Activated CD4-positive, CD25-positive, alpha-beta regulatory T cell treated with anti-CD3 and anti-CD28 coated beads, Interleukin-2, amount 50 U/mL, for 24 hours (primary cell): ENCODE measurements around the gene AFG1L.
"Not testable (repeated sequence)": the region's sequence is repeated elsewhere in the genome, so short reads cannot be mapped to it uniquely, and the experiment has no call there.

Experiments
- ATAC-seq, 2 donors: fragments of 150-1000 bp; cut with Tn5 transposase; one replicate each; pipeline ENCODE4 v1.10.0; 2021; ENCODE audit warnings: mild to moderate bottlenecking in 1 of 2, moderate library complexity in 1 of 2

The AFG1L gene

GRCh38 chr6:108559884-108560462, 265.1 kb downstream of the AFG1L start:
- peak; percentile 0 for ATAC-seq

GRCh38 chr6:108560463-108561308, 265.8 kb downstream of the AFG1L start, which contains the start of gene FOXO3:
TSS of gene FOXO3 (plus strand) at chr6:108560917. CDS start at chr6:108561209, 292 bp downstream.
- no peak for ATAC-seq

- ATAC-seq: not testable (repeated sequence)
Observed at GRCh38 chr6:108561309-108561647, 266.4 kb downstream of the AFG1L start.

GRCh38 chr6:108561742-108562502, 267.1 kb downstream of the AFG1L start:
- ATAC-seq: no peak

GRCh38 chr6:108562503-108562993, 267.7 kb downstream of the AFG1L start:
- ATAC-seq: no peak

GRCh38 chr6:108563292-108563691, 268.4 kb downstream of the AFG1L start:
- ATAC-seq: no peak

GRCh38 chr6:108564178-108564577, 269.3 kb downstream of the AFG1L start:
- no peak for ATAC-seq

GRCh38 chr6:108565091-108565766, 270.4 kb downstream of the AFG1L start:
- ATAC-seq: peak; percentile 81 to 83

GRCh38 chr6:108565893-108566292, 271.0 kb downstream of the AFG1L start:
- ATAC-seq: peak; percentile 5 to 11

GRCh38 chr6:108566406-108566805, 271.6 kb downstream of the AFG1L start:
- ATAC-seq: no peak

GRCh38 chr6:108568101-108568500, 273.2 kb downstream of the AFG1L start:
- ATAC-seq: no peak

- no peak for ATAC-seq
Observed at GRCh38 chr6:108568551-108569305, 273.9 kb downstream of the AFG1L start.

- no peak for ATAC-seq
Observed at GRCh38 chr6:108570517-108570916, 275.7 kb downstream of the AFG1L start.

GRCh38 chr6:108574457-108575141, 279.7 kb downstream of the AFG1L start:
- ATAC-seq: no peak
